ENCODE measurements around the gene BMP8A. TPM values are rescaled to one million over a fixed set of nuclear protein-coding genes. Genes with fewer than 3 reads are reported as not detected.
"Not testable (repeated sequence)": the region's sequence is repeated elsewhere in the genome, so short reads cannot be mapped to it uniquely, and the experiment has no call there.

BMP8A gene
- total RNA-seq, 1 experiment from 2014 or later, result 0.54 TPM

GRCh38 chr1:39501666-39502065, 10.2 kb downstream of the BMP8A start:
- Histone ChIP-seq H3K27me3 (ENCODE audit: control insufficient read depth, insufficient read depth, low read length) (no peaks in the 10 kb centered on the region), H3K4me1 (ENCODE audit: control insufficient read depth, insufficient read depth, low read length) (no peaks in the 10 kb centered on the region), H3K36me3 (ENCODE audit: control insufficient read depth, insufficient read depth, low read length) (no peaks in the 10 kb centered on the region), H3K27ac (ENCODE audit: low read length) (no peak overlapping the region), H3K4me3 (ENCODE audit: low read depth in 2 of 2, low read length in 2 of 2) (no peak overlapping the region), H3K9me3 (ENCODE audit: control insufficient read depth, insufficient read depth, low read depth, low read length) (no peaks in the 10 kb centered on the region)
- BruUV-seq (replicated peaks), result no TSS peak
- ATAC-seq (no peak), DNase-seq (ENCODE audit: low read depth, low spot score) (no peak)
- POLR2A ChIA-PET, result no interaction called here
- in situ Hi-C loops (cut with HindIII; ENCODE audit: low pct_unique_long_range_greater_than_20kb, low sequenced_read_pairs), result no loop called here
- CTCF ChIA-PET, result no interaction called here
- no peak for TF ChIP-seq REST (IDR thresholded peaks at IDR 0.05; ENCODE audit: insufficient read depth in 1 of 2, low read depth in 2 of 2, low read length in 1 of 2)
- no peak for TF ChIP-seq CTCF (IDR thresholded peaks at IDR 0.05)
- no peak for TF ChIP-seq POLR2AphosphoS5 (IDR thresholded peaks at IDR 0.05; ENCODE audit: low read depth, low read length)
- TF ChIP-seq SIN3A (IDR thresholded peaks at IDR 0.05; ENCODE audit: borderline replicate concordance, insufficient read depth, low read depth, low read length), result no peak
- TF ChIP-seq TCF7L2 (IDR thresholded peaks at IDR 0.05; ENCODE audit: low read depth, low read length), result no peak
- intact Hi-C loops (cut with micrococcal nuclease; ENCODE audit: unreplicated experiment), result no loop called here

GRCh38 chr1:39504436-39504835, 13.0 kb downstream of the BMP8A start:
- H3K4me1 ChIP-seq (ENCODE audit: control insufficient read depth, insufficient read depth, low read length); CTCF ChIA-PET; ATAC-seq; H3K36me3 ChIP-seq (ENCODE audit: control insufficient read depth, insufficient read depth, low read length); BruUV-seq (replicated peaks); H3K27ac ChIP-seq (ENCODE audit: low read length); DNase-seq (ENCODE audit: low read depth, low spot score); H3K9me3 ChIP-seq (ENCODE audit: control insufficient read depth, insufficient read depth, low read depth, low read length); in situ Hi-C loops (cut with HindIII; ENCODE audit: low pct_unique_long_range_greater_than_20kb, low sequenced_read_pairs); H3K27me3 ChIP-seq (ENCODE audit: control insufficient read depth, insufficient read depth, low read length); intact Hi-C loops (cut with micrococcal nuclease; ENCODE audit: unreplicated experiment); POLR2A ChIA-PET; H3K4me3 ChIP-seq (ENCODE audit: low read depth in 2 of 2, low read length in 2 of 2): not testable (repeated sequence)

GRCh38 chr1:39505289-39505688, 13.9 kb downstream of the BMP8A start:
- TF ChIP-seq CTCF (IDR thresholded peaks at IDR 0.05), result no peak
- TF ChIP-seq POLR2AphosphoS5 (IDR thresholded peaks at IDR 0.05; ENCODE audit: low read depth, low read length), result no peak
- no peak for TF ChIP-seq TCF7L2 (IDR thresholded peaks at IDR 0.05; ENCODE audit: low read depth, low read length)
- TF ChIP-seq REST (IDR thresholded peaks at IDR 0.05; ENCODE audit: insufficient read depth in 1 of 2, low read depth in 2 of 2, low read length in 1 of 2), result no peak
- no peak for TF ChIP-seq SIN3A (IDR thresholded peaks at IDR 0.05; ENCODE audit: borderline replicate concordance, insufficient read depth, low read depth, low read length)
- Histone ChIP-seq H3K4me1 (ENCODE audit: control insufficient read depth, insufficient read depth, low read length) (no peaks in the 10 kb centered on the region), H3K27me3 (ENCODE audit: control insufficient read depth, insufficient read depth, low read length) (no peaks in the 10 kb centered on the region), H3K4me3 (ENCODE audit: low read depth in 2 of 2, low read length in 2 of 2) (no peak overlapping the region), H3K9me3 (ENCODE audit: control insufficient read depth, insufficient read depth, low read depth, low read length) (no peaks in the 10 kb centered on the region), H3K36me3 (ENCODE audit: control insufficient read depth, insufficient read depth, low read length) (no peaks in the 10 kb centered on the region), H3K27ac (ENCODE audit: low read length) (no peak overlapping the region)
- DNase-seq (ENCODE audit: low read depth, low spot score) (no peak), ATAC-seq (no peak)
- no TSS peak for BruUV-seq (replicated peaks)
- POLR2A ChIA-PET, result no interaction called here
- intact Hi-C loops (cut with micrococcal nuclease; ENCODE audit: unreplicated experiment) (no loop called here), in situ Hi-C loops (cut with HindIII; ENCODE audit: low pct_unique_long_range_greater_than_20kb, low sequenced_read_pairs) (no loop called here)
- CTCF ChIA-PET, result no interaction called here

All from Panc1 (cell line).